ENCODE measurements around the gene TBCK.

Gene TBCK

GRCh38 chr4:106286611-106287010 lies 29.4 kb downstream of the TBCK start:
- DNase-seq (ENCODE audit: low spot score), result no peak

- no peak for DNase-seq (ENCODE audit: low spot score)
These were observed 31.8 kb downstream of the TBCK start for GRCh38 chr4:106284227-106284626.

GRCh38 chr4:106277140-106277675 lies 38.8 kb downstream of the TBCK start:
- DNase-seq (ENCODE audit: low spot score), result no peak

GRCh38 chr4:106273831-106274230 lies 42.2 kb downstream of the TBCK start:
- no peak for DNase-seq (ENCODE audit: low spot score)

- no peak for DNase-seq (ENCODE audit: low spot score)
These were observed 45.3 kb downstream of the TBCK start for GRCh38 chr4:106270736-106271135.

- DNase-seq (ENCODE audit: low spot score), result no peak
These were observed 46.3 kb downstream of the TBCK start for GRCh38 chr4:106269711-106270110.

- DNase-seq (ENCODE audit: low spot score), result no peak
These were observed 47.2 kb downstream of the TBCK start for GRCh38 chr4:106268786-106269185.

- peak; percentile 31 for DNase-seq (ENCODE audit: low spot score)
These were observed 49.8 kb downstream of the TBCK start for GRCh38 chr4:106266201-106266600.

- DNase-seq (ENCODE audit: low spot score), result no peak
These were observed 51.7 kb downstream of the TBCK start for GRCh38 chr4:106264331-106264728.

- DNase-seq (ENCODE audit: low spot score), result no peak
These were observed 52.2 kb downstream of the TBCK start for GRCh38 chr4:106263594-106264330.

- DNase-seq (ENCODE audit: low spot score), result no peak
These were observed 54.0 kb downstream of the TBCK start for GRCh38 chr4:106261980-106262379.

- DNase-seq (ENCODE audit: low spot score), result no peak
These were observed 57.6 kb downstream of the TBCK start for GRCh38 chr4:106258145-106259045.

- no peak for DNase-seq (ENCODE audit: low spot score)
These were observed 59.8 kb downstream of the TBCK start for GRCh38 chr4:106256190-106256589.

GRCh38 chr4:106255195-106255594 lies 60.8 kb downstream of the TBCK start:
- no peak for DNase-seq (ENCODE audit: low spot score)

GRCh38 chr4:106253364-106254129 lies 62.5 kb downstream of the TBCK start:
- DNase-seq (ENCODE audit: low spot score), result no peak

- no peak for DNase-seq (ENCODE audit: low spot score)
These were observed 68.4 kb downstream of the TBCK start for GRCh38 chr4:106247600-106247999.

- DNase-seq (ENCODE audit: low spot score), result no peak
These were observed 69.6 kb downstream of the TBCK start for GRCh38 chr4:106246441-106246840.

- no peak for DNase-seq (ENCODE audit: low spot score)
These were observed 70.8 kb downstream of the TBCK start for GRCh38 chr4:106245176-106245575.

- no peak for DNase-seq (ENCODE audit: low spot score)
These were observed 75.3 kb downstream of the TBCK start for GRCh38 chr4:106240699-106241098.

GRCh38 chr4:106238820-106239420 lies 77.1 kb downstream of the TBCK start:
- peak; percentile 40 for DNase-seq (ENCODE audit: low spot score)

- no peak for DNase-seq (ENCODE audit: low spot score)
These were observed 84.1 kb downstream of the TBCK start for GRCh38 chr4:106231931-106232330.

GRCh38 chr4:106222548-106222947 lies 93.5 kb downstream of the TBCK start:
- DNase-seq (ENCODE audit: low spot score), result no peak
